Osteocyte (in vitro differentiated cells): ENCODE measurements around the gene TPO. TPM values are rescaled to one million over a fixed set of nuclear protein-coding genes. Genes with fewer than 3 reads are reported as not detected.

Experiments
- DNase-seq: peaks from one replicate; pipeline ENCODE4 v3.0.0; 2021; ENCODE audit warnings: mixed read lengths; ENCODE audit not compliant: unreplicated experiment; ENCODE audit errors: extremely low spot score
- H3K27ac Mint-ChIP-seq: one replicate; pipeline ENCODE4 v1.8.0; 2021; ENCODE audit warnings: mild to moderate bottlenecking, mixed read lengths; ENCODE audit not compliant: unreplicated experiment
- H3K27me3 Mint-ChIP-seq: one replicate; pipeline ENCODE4 v1.8.0; 2021; ENCODE audit warnings: mixed read lengths; ENCODE audit not compliant: unreplicated experiment
- H3K36me3 Mint-ChIP-seq: one replicate; pipeline ENCODE4 v1.8.0; 2021; ENCODE audit warnings: mixed read lengths; ENCODE audit not compliant: unreplicated experiment
- H3K4me1 Mint-ChIP-seq: one replicate; pipeline ENCODE4 v1.8.0; 2021; ENCODE audit warnings: mixed read lengths; ENCODE audit not compliant: unreplicated experiment
- H3K4me3 Mint-ChIP-seq: one replicate; pipeline ENCODE4 v1.8.0; 2021; ENCODE audit warnings: mild to moderate bottlenecking, moderate library complexity, mixed read lengths; ENCODE audit not compliant: unreplicated experiment
- H3K9me3 Mint-ChIP-seq: one replicate; pipeline ENCODE4 v1.8.0; 2021; ENCODE audit warnings: mixed read lengths; ENCODE audit not compliant: unreplicated experiment
- total RNA-seq: library from RNA; stranded (reverse); gene quantifications from 2 replicates; pipeline ENCODE4 v1.2.1, GENCODE V29; 2021
- TF ChIP-seq, protein P1 (sequence below): fragments of 200-600 bp; sonication (generic); IDR thresholded peaks from 2 replicates; pipeline ENCODE4 v1.5.0; 2021; ENCODE audit warnings: antibody characterized with exemption, mild to moderate bottlenecking, moderate library complexity

TPO gene
- total RNA-seq, 1 donor from 2014 or later = not detected

DNA sequence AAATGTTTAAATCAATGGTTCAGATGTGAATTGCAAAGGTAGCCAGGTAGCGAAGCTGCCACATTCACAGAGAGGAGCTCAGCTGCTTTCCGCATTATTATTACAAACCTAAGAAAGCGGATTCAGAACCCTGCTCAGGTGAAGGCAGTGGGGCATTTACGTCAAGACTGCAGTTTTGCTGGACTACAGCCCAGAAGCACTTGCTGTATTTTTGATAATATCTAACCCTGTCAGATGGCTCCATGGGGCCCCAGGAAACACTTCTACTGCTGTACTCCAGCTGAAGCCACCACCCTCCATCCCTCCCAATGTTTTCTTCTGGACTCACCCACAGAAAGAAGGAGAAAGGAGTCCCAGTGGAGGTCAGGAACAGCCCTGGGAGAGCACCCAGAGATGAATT, 96.9 kb downstream of the TPO start:
- Mint-ChIP-seq H3K4me1 (no peaks in the 10 kb centered on the region), H3K27ac (no peak overlapping the region), H3K4me3 (no peak overlapping the region), H3K27me3 (peaks cover 11% of the 10 kb centered on the region), H3K9me3 (no peaks in the 10 kb centered on the region), H3K36me3 (no peaks in the 10 kb centered on the region)
- DNase-seq = no peak
- TF ChIP-seq, protein P1, sequence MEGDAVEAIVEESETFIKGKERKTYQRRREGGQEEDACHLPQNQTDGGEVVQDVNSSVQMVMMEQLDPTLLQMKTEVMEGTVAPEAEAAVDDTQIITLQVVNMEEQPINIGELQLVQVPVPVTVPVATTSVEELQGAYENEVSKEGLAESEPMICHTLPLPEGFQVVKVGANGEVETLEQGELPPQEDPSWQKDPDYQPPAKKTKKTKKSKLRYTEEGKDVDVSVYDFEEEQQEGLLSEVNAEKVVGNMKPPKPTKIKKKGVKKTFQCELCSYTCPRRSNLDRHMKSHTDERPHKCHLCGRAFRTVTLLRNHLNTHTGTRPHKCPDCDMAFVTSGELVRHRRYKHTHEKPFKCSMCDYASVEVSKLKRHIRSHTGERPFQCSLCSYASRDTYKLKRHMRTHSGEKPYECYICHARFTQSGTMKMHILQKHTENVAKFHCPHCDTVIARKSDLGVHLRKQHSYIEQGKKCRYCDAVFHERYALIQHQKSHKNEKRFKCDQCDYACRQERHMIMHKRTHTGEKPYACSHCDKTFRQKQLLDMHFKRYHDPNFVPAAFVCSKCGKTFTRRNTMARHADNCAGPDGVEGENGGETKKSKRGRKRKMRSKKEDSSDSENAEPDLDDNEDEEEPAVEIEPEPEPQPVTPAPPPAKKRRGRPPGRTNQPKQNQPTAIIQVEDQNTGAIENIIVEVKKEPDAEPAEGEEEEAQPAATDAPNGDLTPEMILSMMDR = no peak

DNA sequence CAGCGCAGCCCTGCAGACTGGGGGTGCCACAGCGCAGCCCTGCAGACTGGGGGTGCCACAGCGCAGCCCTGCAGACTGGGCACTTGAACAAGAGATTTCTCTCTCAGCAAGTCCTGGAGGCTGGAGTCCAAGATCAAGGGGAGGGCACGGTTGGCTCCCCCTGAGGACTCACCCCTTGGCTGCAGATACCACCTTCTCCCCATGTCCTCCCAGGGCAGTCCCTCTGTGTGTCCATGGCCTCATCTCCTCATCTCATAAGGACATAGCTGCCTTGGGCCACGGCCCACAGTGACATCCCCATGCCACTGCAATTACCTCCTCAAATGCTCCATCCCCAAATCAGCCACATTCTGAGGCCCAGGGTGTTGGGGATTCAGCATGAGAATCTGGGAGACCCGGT, 98.2 kb downstream of the TPO start:
- no peaks in the 10 kb centered on the region for H3K36me3 Mint-ChIP-seq
- H3K9me3 Mint-ChIP-seq = no peaks in the 10 kb centered on the region
- H3K27me3 Mint-ChIP-seq = peaks cover 11% of the 10 kb centered on the region
- DNase-seq = no peak
- H3K27ac Mint-ChIP-seq = no peak overlapping the region
- TF ChIP-seq, protein P1 = no peak
- no peaks in the 10 kb centered on the region for H3K4me1 Mint-ChIP-seq
- H3K4me3 Mint-ChIP-seq = no peak overlapping the region

DNA sequence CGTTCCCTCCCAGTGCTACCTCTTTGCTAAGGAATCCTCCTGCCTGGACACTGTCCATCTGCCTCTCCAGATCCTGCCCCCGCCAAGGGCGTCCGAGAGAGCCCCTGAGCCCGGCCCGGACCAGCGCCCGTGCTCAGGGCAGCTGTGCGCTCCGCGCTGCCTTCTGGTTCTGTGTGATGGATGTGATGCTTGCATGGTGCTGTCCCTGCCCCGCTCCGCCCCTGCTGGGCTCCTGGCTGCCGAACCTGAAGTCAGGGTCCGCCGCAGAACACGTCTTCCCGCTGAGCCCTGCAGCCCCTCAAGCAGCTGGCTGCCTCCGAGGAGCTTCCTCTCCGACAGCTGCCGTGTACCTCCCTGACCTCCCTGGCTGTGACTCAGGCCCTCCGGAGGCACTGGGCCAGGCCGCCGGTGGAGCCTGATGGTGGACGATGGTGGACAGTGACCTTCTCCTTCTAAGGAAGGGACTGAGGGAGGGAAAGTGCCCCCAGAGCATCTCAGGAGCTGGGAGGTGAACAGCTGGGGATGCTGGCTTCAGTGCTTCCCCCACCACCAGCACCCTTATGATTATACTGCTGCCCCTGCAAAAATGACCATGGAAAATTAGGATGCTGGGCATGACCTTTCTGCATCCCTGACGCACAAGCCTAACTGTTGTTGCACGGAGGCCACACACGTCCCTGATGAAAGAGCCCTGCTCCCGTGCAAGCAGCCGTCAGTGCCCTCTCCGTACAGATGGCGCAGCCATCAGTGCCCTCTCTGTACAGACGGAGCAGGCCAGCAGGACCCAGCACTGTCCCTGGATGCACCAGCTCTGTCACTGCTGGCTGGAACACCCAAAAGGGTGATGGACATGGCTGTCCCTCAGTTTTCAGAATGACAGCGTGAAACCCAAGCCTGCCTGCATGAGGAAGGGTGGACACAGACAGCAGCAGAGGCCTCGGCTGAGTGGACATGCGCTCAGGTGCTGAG, 99.3 kb downstream of the TPO start:
- H3K4me3 Mint-ChIP-seq = no peak overlapping the region
- no peaks in the 10 kb centered on the region for H3K4me1 Mint-ChIP-seq
- no peaks in the 10 kb centered on the region for H3K9me3 Mint-ChIP-seq
- TF ChIP-seq, protein P1 = no peak
- no peak overlapping the region for H3K27ac Mint-ChIP-seq
- H3K27me3 Mint-ChIP-seq = peaks cover 11% of the 10 kb centered on the region
- no peak for DNase-seq
- no peaks in the 10 kb centered on the region for H3K36me3 Mint-ChIP-seq

DNA sequence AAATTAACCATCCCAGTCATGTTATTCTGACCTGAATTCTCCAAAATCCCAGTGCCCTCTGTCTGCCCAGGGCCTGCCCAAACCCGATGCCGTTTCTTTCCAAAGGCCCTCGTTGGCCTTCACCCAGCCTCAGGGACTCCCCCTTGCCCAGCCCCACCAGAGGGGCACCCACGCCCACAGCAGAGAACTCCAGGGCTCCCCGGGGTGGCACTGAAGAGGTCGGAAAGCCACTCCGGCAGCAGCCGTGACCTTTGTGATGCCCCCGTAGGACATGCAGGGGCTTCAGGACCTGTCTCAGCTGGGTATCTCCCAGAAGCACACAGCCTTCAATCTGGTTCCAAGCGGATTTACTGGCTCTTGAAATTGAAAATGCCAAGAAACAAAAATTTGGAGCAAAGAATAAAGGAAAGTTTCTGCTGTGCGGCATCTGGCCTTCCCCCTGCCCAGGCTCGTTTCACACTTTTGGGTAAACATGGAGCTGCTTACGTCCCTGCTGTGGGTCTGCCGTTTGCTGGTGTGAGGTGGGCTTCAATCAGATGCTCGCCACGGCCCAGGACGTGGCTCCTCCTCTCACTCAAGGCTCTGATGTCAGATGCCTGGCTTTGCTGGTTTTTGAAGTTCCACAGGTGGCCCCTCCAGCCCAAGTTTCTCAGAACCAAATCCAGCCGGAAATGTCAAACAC, 101.3 kb downstream of the TPO start:
- no peak overlapping the region for H3K27ac Mint-ChIP-seq
- no peak for DNase-seq
- no peaks in the 10 kb centered on the region for H3K9me3 Mint-ChIP-seq
- no peaks in the 10 kb centered on the region for H3K4me1 Mint-ChIP-seq
- no peak overlapping the region for H3K4me3 Mint-ChIP-seq
- H3K36me3 Mint-ChIP-seq = no peaks in the 10 kb centered on the region
- H3K27me3 Mint-ChIP-seq = peaks cover 9% of the 10 kb centered on the region
- TF ChIP-seq, protein P1 = no peak

DNA sequence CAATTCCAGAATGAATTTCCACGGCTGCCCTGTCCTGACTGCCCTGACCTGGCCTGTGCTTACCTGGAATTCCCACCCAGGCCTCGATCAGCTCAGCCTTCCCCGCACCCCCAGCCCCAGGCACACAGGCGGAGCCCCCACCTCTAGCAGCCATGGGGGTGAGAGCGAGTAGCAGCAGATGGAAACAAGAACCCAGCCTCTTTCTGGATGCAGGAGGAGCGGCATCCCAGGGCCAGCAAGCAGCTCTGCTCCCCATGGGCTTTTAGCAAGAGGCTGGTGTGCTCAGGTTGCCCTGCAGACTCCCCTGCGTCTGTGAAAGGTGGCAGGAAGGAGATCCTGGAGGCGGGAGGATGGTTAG, 101.8 kb downstream of the TPO start:
- Mint-ChIP-seq H3K9me3 (no peaks in the 10 kb centered on the region), H3K36me3 (no peaks in the 10 kb centered on the region), H3K27me3 (peaks cover 6% of the 10 kb centered on the region), H3K27ac (no peak overlapping the region), H3K4me1 (no peaks in the 10 kb centered on the region), H3K4me3 (no peak overlapping the region)
- DNase-seq = no peak
- TF ChIP-seq, protein P1 = no peak
